HuH-7.5 (cell line): ENCODE data around the gene DGKE.

ENCODE experiments used
- DNase-seq: peaks from one replicate; pipeline ENCODE4 v3.0.0; 2011; ENCODE audit warnings: low spot score

The DGKE gene

GRCh38 chr17:56833809-56834379 lies at the start of gene DGKE, which contains the start of gene C17orf67:
DGKE (plus strand) TSS chr17:56834151; CDS start chr17:56834796, 645 bp downstream.
C17orf67 (minus strand) TSS chr17:56833920; CDS start chr17:56815810, 18,110 bp downstream.
- peak; percentile 88 for DNase-seq

DNA sequence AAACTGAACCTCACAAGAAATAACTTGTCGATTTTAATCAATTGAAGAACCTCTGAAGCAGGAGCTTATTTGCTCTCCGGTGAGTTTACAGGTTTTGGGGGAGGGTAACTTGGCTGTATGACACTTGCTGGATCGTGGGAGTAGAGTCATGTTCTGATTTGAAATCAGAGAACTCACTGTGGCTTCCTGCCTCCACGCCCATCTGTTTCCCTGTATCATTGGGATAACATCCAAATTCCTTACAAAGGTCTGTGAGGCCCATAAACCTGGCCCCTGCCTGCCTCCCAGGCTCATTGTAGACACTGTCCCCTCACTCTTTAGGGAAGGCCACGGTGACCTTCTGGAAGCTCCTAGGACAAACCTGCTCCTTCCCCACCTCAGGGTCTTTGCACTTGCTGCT lies 48.5 kb upstream of the DGKE start:
- DNase-seq = no peak

DNA sequence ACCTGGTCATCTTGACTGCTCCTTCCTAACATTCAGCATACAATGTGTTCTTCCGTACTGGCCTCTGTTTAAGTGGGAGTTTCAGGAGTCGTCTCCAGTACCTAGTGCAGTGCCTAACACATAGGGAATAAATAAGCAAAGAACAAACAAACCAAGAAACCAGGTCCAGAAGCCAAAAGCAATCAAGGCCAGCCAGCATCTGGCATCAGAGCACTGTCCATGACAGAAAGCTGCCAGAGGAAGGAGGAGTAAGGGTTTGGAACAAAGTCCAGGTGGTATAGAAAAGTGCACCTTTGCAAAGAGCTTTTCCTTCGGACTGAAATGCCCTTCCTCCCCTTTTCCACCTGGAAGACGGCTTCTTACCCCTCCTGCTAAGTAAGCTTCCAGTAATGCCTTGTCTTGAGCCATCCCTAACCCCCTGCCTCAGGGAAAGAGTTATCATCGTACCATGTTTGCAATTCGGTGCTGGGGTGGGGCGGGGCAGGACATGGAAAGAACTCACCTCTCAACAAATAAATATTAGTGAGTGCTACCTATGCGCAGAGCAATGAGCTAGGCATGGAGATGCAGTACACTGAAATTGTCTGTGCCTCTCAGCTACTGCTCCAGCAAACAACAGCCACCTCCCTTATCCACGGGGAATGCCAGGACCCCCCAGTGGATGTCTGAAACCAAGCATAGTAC lies 47.8 kb upstream of the DGKE start:
- no peak for DNase-seq

GRCh38 chr17:56786989-56787482 lies 46.9 kb upstream of the DGKE start:
- DNase-seq = no peak

DNA sequence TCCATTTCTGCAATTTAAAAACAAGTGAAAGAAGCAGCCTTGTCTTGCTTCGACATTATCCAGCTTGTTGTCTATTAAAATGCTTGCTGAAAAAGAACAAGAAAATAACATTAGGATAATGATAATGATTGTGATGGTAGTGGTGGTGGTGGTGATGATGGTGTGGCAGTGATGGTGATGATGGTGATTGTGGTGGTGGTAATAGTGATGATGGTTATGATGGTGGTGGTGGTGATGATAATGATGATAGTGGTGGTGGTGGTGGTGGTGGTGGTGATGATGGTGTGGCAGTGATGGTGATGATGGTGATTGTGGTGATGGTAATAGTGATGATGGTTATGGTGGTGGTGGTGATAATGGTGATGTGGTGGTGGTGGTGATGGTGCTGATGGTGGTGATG lies 41.7 kb upstream of the DGKE start:
- no peak for DNase-seq

DNA sequence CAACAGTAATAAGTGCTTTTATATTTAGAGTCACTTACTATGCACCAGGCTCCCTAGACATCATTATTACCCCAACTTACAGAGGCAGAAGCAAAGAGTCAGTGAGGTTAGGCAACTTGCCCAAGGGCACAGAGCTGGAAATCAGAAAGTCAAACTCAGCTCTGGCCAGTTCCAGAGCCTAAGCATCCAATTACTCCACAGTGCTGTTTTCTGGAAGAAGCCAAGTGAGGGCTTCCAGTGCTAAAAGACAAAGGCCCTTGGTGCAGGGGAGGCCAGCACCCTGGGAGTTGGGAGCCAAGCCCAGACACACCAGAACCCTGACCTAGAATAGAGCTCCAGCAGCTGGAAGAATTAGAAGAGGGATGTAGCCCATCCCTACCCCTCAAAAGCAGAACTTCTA lies 40.4 kb upstream of the DGKE start:
- no peak for DNase-seq

DNA sequence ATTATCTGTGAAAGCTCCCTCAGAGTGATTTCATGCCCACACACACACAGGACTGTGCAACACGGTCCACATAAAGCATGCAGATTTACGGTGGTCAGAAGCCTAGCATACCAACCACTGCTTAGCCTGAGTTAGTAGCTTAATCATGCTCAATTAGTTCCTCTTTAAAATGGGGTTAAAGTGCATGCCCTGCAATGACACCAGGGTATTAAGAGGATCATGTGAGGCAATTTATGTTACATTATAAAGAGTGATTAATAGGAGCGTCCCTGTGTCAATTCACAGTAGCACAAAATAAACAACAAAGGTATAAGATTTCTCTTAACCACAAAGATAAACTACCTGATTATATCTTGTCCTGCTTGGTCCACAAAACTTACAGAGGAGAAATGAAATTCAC lies 40.0 kb upstream of the DGKE start:
- no peak for DNase-seq

GRCh38 chr17:56795221-56795865 lies 38.6 kb upstream of the DGKE start:
- DNase-seq = no peak

DNA sequence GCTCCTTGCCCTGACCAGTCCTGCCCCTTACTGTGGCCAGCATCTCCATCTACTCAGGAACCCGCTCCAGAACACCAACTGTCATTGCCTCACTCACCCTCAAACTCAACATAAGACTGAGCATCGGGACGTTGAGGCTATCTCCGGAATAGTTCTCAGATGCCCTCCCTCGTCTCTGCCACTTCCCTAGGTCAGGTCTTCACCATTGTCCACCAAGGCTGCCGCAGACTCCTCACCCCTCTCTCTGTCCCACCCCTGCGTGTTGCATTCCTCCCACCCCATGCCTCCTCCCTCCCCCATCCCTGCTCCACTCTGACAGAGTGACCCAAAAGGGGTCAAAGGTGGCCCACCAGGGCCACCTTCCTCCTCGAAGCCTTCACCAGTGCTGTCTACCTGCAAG lies 37.4 kb upstream of the DGKE start:
- DNase-seq = no peak

- no peak for DNase-seq
Measured at GRCh38 chr17:56798916-56799315, 35.0 kb upstream of the DGKE start.

- no peak for DNase-seq
Measured at GRCh38 chr17:56801459-56802178, 32.3 kb upstream of the DGKE start.

DNA sequence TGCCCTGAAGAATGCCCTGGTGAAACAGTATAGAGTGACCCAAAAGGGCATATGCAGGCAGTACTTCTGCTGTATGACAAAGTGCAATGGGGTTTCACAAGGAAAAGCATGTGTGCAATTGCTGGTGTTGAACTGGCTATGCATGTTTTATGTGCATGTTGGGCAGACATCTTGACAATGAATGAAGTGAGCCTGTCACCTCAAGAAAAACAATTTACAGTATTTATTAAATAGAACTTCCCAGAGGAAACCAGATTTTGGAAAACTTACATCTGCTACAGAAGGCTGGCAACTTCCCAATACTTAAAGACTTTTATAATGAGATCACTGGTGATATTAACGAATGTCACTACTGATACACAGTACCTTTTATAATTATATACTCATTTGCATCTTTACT lies 30.9 kb upstream of the DGKE start:
- DNase-seq = no peak

DNA sequence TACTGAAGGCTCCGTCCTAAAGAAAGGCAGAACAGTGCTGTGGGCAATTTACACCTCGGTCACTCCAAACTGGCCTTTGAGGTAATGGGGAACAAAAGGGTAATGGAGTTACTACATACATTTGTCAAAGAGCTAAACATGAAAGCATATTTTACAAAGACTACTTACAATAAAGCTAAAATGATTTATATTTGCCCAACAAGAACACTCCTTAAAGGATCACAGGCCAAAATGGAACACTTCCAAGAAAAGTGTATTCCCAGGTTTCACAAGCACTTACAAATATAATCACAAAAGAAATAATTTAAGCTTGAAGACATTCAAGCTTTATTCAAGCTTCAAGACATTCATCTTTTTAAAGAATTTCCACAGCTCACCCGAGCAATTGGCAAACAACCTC lies 29.5 kb upstream of the DGKE start:
- no peak for DNase-seq

DNA sequence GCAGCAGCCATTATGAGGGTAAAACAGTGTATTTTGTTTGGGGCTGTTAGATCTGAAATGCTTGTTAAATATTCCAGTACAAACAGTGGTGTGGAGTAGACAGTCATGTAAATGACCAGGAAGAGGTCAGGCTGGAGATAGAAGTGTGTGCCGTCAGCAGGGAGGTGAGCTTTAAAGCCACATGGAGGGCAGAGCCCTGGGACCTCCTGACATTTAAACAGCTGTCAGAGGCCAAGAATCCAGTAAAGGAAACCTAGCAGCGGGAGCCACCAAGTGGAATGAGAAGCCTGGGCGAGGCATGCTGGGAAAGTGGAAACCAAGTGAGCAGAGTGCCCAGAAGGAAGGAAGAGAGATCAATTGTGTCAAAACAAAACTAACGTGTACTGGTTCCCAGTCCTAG lies 27.0 kb upstream of the DGKE start:
- no peak for DNase-seq

- DNase-seq = no peak
Measured at GRCh38 chr17:56807723-56808122, 26.2 kb upstream of the DGKE start.

- DNase-seq = no peak
Measured at GRCh38 chr17:56808503-56808902, 25.4 kb upstream of the DGKE start.

GRCh38 chr17:56809106-56809819 lies 24.7 kb upstream of the DGKE start:
- no peak for DNase-seq

- DNase-seq = no peak
Measured at GRCh38 chr17:56809820-56810179, 24.2 kb upstream of the DGKE start.

GRCh38 chr17:56810343-56810742 lies 23.6 kb upstream of the DGKE start:
- no peak for DNase-seq

- no peak for DNase-seq
Measured at GRCh38 chr17:56810891-56811775, 22.8 kb upstream of the DGKE start.

- DNase-seq = no peak
Measured at GRCh38 chr17:56812901-56813388, 21.0 kb upstream of the DGKE start.
